Peyer's patch (tissue), 4 donors: Measurements from ENCODE around the gene IARS1. TPM values are rescaled to one million over a fixed set of nuclear protein-coding genes. Genes with fewer than 3 reads are reported as not detected.

Experiments used
- DNase-seq, 3 donors: peaks; one replicate each; pipeline ENCODE4 v3.0.0-alpha.2; 2017 to 2019
- H3K27ac ChIP-seq, 4 donors: fragments of 200-600 bp; sonication (generic); one replicate each; pipeline ENCODE4 v1.5.1; 2016 to 2019
- H3K27me3 ChIP-seq, 2 donors: fragments of 200-600 bp; sonication (generic); one replicate each; pipeline ENCODE4 v1.5.1; 2019
- H3K36me3 ChIP-seq, 3 donors: fragments of 200-600 bp; sonication (generic); one replicate each; pipeline ENCODE4 v1.5.1; 2016 to 2019
- H3K4me1 ChIP-seq, 4 donors: fragments of 200-600 bp; sonication (generic); one replicate each; pipeline ENCODE4 v1.5.1; 2016 to 2019
- H3K4me3 ChIP-seq, 4 donors: fragments of 200-600 bp; sonication (generic); 1 replicate in 3 of 4; 2 replicates in 1 of 4; pipeline ENCODE4 v1.5.1; 2016 to 2019; ENCODE audit warnings: mild to moderate bottlenecking in 1 of 4
- H3K9me3 ChIP-seq, 4 donors: fragments of 200-600 bp; sonication (generic); one replicate each; pipeline ENCODE4 v1.5.1; 2016 to 2019; ENCODE audit warnings: mild to moderate bottlenecking in 1 of 4
- POLR2A ChIP-seq, 2 donors: fragments of 450-650 bp; IDR thresholded peaks; one replicate each; pipeline ENCODE4 v1.5.1; 2017; ENCODE audit warnings: antibody characterized with exemption in 2 of 2, mild to moderate bottlenecking in 2 of 2, moderate library complexity in 2 of 2
- total RNA-seq, 4 donors: library from RNA; depleted of rRNA; stranded (reverse); fragments of >200 nt; gene quantifications; one replicate each; pipeline ENCODE4 v1.1.0, GENCODE V29; 2016
- TF ChIP-seq, protein P1 (sequence below), 6 experiments: fragments of 450-650 bp in 4 of 6; fragments of 200-600 bp in 2 of 6; sonication (generic) in 1 of 6; IDR thresholded peaks; one replicate each; pipeline ENCODE4 v1.5.1; 2017 to 2019; ENCODE audit warnings: antibody characterized with exemption in 6 of 6, mild to moderate bottlenecking in 3 of 6, moderate library complexity in 1 of 6

Gene IARS1
- total RNA-seq, 4 donors from 2014 or later: 34.2 to 164 (median 44.9) TPM

DNA sequence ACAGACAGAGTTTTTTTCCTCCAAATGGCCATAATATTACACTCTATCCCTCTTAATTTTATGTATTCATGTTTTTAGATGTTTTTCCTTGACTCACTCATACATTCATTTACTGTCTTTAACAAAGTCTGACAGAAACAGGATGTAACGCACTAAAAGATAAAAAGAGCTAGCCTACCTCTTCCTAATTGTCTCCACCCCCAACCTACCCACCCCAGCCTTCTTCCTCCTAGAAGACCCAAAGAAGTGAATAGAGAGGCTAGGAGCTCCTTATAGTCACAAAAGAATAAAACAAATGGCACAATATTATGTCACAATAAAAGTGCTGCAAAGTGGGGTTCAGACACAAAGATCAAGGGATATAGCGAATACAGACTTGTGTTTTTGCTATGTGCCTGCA is 30.9 kb upstream of the IARS1 start:
- DNase-seq: no peak
- Histone ChIP-seq H3K36me3 (peaks cover 0 to 32% (median 0%) of the 10 kb centered on the region in 3 donors), H3K4me1 (peaks cover 0 to 20% (median 12%) of the 10 kb centered on the region in 4 donors), H3K27ac (peak overlapping the region in 1 of 4 donors; percentile 96), H3K27me3 (no peaks in the 10 kb centered on the region), H3K9me3 (no peaks in the 10 kb centered on the region), H3K4me3 (peak overlapping the region; percentile 68 to 84 (median 81))
- no peak for TF ChIP-seq POLR2A (IDR thresholded peaks at IDR 0.05)
- TF ChIP-seq, protein P1, sequence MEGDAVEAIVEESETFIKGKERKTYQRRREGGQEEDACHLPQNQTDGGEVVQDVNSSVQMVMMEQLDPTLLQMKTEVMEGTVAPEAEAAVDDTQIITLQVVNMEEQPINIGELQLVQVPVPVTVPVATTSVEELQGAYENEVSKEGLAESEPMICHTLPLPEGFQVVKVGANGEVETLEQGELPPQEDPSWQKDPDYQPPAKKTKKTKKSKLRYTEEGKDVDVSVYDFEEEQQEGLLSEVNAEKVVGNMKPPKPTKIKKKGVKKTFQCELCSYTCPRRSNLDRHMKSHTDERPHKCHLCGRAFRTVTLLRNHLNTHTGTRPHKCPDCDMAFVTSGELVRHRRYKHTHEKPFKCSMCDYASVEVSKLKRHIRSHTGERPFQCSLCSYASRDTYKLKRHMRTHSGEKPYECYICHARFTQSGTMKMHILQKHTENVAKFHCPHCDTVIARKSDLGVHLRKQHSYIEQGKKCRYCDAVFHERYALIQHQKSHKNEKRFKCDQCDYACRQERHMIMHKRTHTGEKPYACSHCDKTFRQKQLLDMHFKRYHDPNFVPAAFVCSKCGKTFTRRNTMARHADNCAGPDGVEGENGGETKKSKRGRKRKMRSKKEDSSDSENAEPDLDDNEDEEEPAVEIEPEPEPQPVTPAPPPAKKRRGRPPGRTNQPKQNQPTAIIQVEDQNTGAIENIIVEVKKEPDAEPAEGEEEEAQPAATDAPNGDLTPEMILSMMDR (IDR thresholded peaks at IDR 0.05): no peak

DNA sequence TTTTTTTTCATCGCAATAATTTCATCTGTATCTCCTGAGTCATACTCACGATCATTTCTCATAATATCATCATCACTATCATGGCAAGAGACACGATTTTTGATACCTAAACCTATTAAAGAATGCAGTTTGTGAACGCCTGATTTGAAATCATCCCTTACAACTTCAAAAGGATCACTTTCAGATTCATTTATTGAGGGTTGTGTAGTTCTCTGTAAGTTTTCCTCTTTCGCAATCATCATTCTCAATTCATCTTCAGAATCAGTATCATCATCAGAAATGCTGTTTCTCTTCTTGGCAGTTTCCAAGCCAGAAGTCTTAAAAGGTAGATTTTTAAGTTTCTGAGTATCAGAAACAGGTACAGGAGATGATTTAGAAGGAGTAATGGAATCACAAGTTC is 22.0 kb upstream of the IARS1 start:
- Histone ChIP-seq H3K4me3 (no peak overlapping the region), H3K27me3 (no peaks in the 10 kb centered on the region), H3K9me3 (no peaks in the 10 kb centered on the region), H3K27ac (no peak overlapping the region), H3K36me3 (peaks cover 0 to 59% (median 0%) of the 10 kb centered on the region in 3 donors), H3K4me1 (no peaks in the 10 kb centered on the region)
- no peak for DNase-seq
- TF ChIP-seq, protein P1 (IDR thresholded peaks at IDR 0.05): no peak
- no peak for TF ChIP-seq POLR2A (IDR thresholded peaks at IDR 0.05)

DNA sequence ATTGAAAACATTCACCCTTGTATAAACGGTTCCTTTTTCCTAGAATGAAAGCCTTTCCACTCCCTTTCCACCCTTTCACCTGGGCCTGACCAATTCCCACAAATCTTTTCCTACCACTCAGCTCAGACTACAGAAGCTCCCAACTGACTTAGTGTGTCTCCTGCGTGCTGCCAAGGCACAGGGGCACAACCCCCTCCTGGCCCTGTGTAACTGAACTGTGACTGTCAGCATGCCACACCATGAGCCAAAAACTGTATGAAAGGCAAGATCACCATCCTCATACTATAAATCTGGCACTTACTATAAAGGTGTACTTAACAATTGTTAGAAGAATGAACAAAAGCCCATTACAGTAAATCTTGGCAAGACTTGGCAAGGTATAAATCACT is 20.1 kb upstream of the IARS1 start:
- H3K4me1 ChIP-seq: no peaks in the 10 kb centered on the region
- DNase-seq: no peak
- no peak overlapping the region for H3K27ac ChIP-seq
- no peaks in the 10 kb centered on the region for H3K27me3 ChIP-seq
- no peak overlapping the region for H3K4me3 ChIP-seq
- TF ChIP-seq, protein P1 (IDR thresholded peaks at IDR 0.05): no peak
- TF ChIP-seq POLR2A (IDR thresholded peaks at IDR 0.05): no peak
- H3K9me3 ChIP-seq: no peaks in the 10 kb centered on the region
- H3K36me3 ChIP-seq: peaks cover 0 to 59% (median 2%) of the 10 kb centered on the region in 3 donors

DNA sequence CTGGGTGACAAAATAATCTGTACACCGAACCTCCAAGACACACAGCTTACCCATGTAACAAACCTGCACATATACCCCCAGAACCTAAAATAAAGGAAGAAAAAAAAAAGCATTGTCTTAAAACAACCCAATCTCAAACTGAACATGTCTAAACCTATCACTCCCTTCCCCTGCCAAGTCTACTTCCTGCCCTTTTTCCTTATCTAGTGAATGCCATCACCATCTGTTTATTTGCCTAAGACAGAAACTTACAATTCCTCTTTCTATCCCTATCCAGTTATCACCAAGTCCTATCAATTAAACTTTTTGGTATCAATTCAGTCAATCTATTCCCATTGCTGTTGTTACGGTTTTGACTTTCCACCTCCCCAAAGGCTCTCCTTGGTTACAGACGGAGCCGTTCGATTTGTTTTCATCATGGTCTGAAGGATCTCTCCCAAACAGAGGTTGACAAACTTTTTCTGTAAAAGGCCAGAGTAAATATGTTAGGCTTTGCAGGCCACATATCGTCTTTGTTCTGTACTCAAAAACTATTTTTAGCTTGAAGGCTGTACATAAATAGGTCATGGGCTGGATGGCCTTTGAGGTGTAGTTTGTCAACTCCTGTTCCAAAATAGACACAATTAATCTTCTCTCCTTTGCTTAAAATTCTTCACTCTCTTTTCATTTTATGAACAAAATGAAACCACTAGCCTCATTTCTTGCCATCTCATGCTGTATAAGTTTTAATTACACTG is 19.6 kb upstream of the IARS1 start:
- TF ChIP-seq, protein P1 (IDR thresholded peaks at IDR 0.05): no peak
- TF ChIP-seq POLR2A (IDR thresholded peaks at IDR 0.05): no peak
- no peak overlapping the region for H3K4me3 ChIP-seq
- H3K4me1 ChIP-seq: no peaks in the 10 kb centered on the region
- no peak for DNase-seq
- H3K9me3 ChIP-seq: no peaks in the 10 kb centered on the region
- H3K36me3 ChIP-seq: peaks cover 0 to 59% (median 3%) of the 10 kb centered on the region in 3 donors
- no peak overlapping the region for H3K27ac ChIP-seq
- no peaks in the 10 kb centered on the region for H3K27me3 ChIP-seq

DNA sequence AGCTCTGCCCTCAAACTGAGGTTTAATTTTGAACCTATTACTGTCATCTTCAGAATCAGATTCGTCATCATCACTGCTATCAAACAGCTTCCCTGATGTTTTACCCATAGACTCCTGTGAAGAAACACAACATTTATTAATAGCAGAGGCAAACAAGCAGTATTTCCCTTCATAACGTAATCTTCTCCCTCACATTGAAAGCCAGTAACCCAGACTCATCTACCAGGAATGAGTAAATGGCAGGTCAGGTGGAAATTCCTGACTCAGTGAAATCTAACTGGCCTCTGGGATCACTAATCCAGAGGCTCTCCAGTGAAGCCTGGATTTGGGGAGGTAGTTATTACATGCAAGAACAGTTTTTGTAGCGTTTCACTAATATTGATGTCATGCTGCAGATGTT is 17.1 kb upstream of the IARS1 start:
- Histone ChIP-seq H3K4me3 (no peak overlapping the region), H3K27ac (no peak overlapping the region), H3K36me3 (peaks cover 0 to 60% (median 3%) of the 10 kb centered on the region in 3 donors), H3K9me3 (no peaks in the 10 kb centered on the region), H3K27me3 (no peaks in the 10 kb centered on the region), H3K4me1 (no peaks in the 10 kb centered on the region)
- TF ChIP-seq POLR2A (IDR thresholded peaks at IDR 0.05): no peak
- TF ChIP-seq, protein P1 (IDR thresholded peaks at IDR 0.05): no peak
- DNase-seq: no peak
